Ovary (tissue), 9 donors: ENCODE measurements around the gene UBQLNL. TPM values are rescaled to one million over a fixed set of nuclear protein-coding genes. Genes with fewer than 3 reads are reported as not detected.

Source experiments
- DNase-seq, 5 donors: peaks; one replicate each; pipeline ENCODE4 v3.0.0-alpha.2; 2019 to 2020
- H3K27ac ChIP-seq, 2 donors: fragments of 200-600 bp; one replicate each; pipeline versions ENCODE4 v1.5.1 to v1.8.0; 2019 to 2022
- H3K27me3 ChIP-seq: fragments of 200-600 bp; one replicate; pipeline ENCODE4 v1.8.0; 2022
- H3K36me3 ChIP-seq: fragments of 200-600 bp; sonication (generic); one replicate; pipeline ENCODE4 v1.5.1; 2019
- H3K4me1 ChIP-seq: one replicate; pipeline ENCODE4 v1.8.1; 2013; ENCODE audit warnings: mild to moderate bottlenecking, moderate library complexity; ENCODE audit not compliant: insufficient read depth
- H3K4me3 ChIP-seq: fragments of 200-600 bp; sonication (generic); one replicate; pipeline ENCODE4 v1.5.1; 2017
- H3K9me3 ChIP-seq, 2 donors: fragments of 200-600 bp in 1 of 2; sonication (generic) in 1 of 2; one replicate each; pipeline versions ENCODE4 v1.5.1 to v1.8.1; 2013 to 2019; ENCODE audit warnings: mild to moderate bottlenecking in 1 of 2, moderate library complexity in 1 of 2
- EP300 ChIP-seq: sonication (generic); formaldehyde crosslinking; IDR thresholded peaks from one replicate; pipeline ENCODE4 v1.6.1; 2017; ENCODE audit warnings: antibody characterized with exemption
- POLR2A ChIP-seq: fragments of 450-650 bp; IDR thresholded peaks from one replicate; pipeline ENCODE4 v1.6.1; 2017; ENCODE audit warnings: antibody characterized with exemption, mild to moderate bottlenecking, moderate library complexity
- WGBS, 3 donors: extraction: QIAGEN DNeasy Blood & Tissue Kit in 1 of 3; methylation state at CpG; one replicate each; pipeline versions ENCODE4 v1.1.5 to v1.1.7; 2013 to 2017; 5-methylcytosine and 5-hydroxymethylcytosine counted together
- intact Hi-C, 4 donors: fragments of 100-400 bp; cut with DNase I; formaldehyde crosslinking; loops; one replicate each; pipeline versions ENCODE4 v1.11.0 to v1.15.1; 2022 to 2023
- polyA plus RNA-seq, 2 donors: library from polyadenylated mRNA; stranded (reverse); fragments of 200-250 nt in 1 of 2; fragments of 350-450 nt in 1 of 2; fragmentation: Illumina TruSeq in 1 of 2; extraction: RNeasy Lipid Tissue Mini Kit (QIAGEN cat#74804) in 1 of 2; gene quantifications; one replicate each; pipeline ENCODE4 v1.2.3, GENCODE V29; 2013 to 2014
- total RNA-seq, 7 donors: library from RNA; depleted of rRNA in 2 of 7; stranded (reverse); fragments of >200 nt in 2 of 7; fragmentation: NEBNext Ultra II Directional in 3 of 7; extraction: Animal tissue kit (Norgen Biotek cat#: 25700) in 3 of 7; gene quantifications; one replicate each; pipeline versions ENCODE4 v1.1.0 to v1.2.4, GENCODE V29; 2016 to 2023
- TF ChIP-seq, protein P1 (sequence below), 3 donors: fragments of 450-650 bp in 2 of 3; fragments of 200-600 bp in 1 of 3; IDR thresholded peaks; one replicate each; pipeline versions ENCODE4 v1.5.1 to v1.8.0; 2016 to 2022; ENCODE audit warnings: antibody characterized with exemption in 3 of 3, mild to moderate bottlenecking in 1 of 3
- donor health status: DM: no; HTN: no; CAD: no; lungs with moderate emphysema.
- donor health status: DM: no; HTN: no; CAD: no.
- donor health status: Bipolar disorder and iron deficiency.
- donor health status: DM: yes; HTN: yes; CAD: no.
- donor health status: DM: no; HTN: no; CAD: no.
- donor health status: DM: yes; HTN: yes; CAD: no.

Gene UBQLNL
- total and polyA plus RNA-seq, 9 donors, result 0.50 to 3.0 (median 1.3) TPM

DNA sequence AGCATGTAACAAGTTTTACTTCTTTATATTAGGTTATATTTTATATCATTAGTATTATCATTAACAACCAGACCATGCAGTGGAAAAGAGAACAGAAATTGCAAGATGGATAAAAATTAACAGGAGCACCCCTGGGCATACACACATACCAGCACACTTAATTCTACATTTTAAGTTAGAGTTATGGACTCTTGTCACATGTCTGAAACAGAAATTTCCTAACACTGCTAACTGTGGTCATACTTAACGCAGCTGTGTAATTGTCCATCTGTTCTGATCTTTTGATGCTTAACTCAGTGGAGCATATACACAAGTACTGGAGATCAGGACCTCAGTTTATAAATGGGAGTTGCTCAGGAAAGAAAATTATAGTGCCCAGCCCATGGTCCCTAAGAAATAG is 31.5 kb upstream of the UBQLNL start:
- no peak overlapping the region for H3K27ac ChIP-seq
- no peaks in the 10 kb centered on the region for H3K9me3 ChIP-seq
- H3K4me3 ChIP-seq, result no peak overlapping the region
- intact Hi-C loops, result no loop called here
- 92 to 100% (median 97%) methylated on average over 1 of the region's 1 CpG for WGBS, 3 donors
- TF ChIP-seq EP300 (no peak), POLR2A (no peak)
- TF ChIP-seq, protein P1, sequence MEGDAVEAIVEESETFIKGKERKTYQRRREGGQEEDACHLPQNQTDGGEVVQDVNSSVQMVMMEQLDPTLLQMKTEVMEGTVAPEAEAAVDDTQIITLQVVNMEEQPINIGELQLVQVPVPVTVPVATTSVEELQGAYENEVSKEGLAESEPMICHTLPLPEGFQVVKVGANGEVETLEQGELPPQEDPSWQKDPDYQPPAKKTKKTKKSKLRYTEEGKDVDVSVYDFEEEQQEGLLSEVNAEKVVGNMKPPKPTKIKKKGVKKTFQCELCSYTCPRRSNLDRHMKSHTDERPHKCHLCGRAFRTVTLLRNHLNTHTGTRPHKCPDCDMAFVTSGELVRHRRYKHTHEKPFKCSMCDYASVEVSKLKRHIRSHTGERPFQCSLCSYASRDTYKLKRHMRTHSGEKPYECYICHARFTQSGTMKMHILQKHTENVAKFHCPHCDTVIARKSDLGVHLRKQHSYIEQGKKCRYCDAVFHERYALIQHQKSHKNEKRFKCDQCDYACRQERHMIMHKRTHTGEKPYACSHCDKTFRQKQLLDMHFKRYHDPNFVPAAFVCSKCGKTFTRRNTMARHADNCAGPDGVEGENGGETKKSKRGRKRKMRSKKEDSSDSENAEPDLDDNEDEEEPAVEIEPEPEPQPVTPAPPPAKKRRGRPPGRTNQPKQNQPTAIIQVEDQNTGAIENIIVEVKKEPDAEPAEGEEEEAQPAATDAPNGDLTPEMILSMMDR (IDR thresholded peaks at IDR 0.05), result no peak
- H3K4me1 ChIP-seq, result no peaks in the 10 kb centered on the region
- H3K36me3 ChIP-seq, result no peaks in the 10 kb centered on the region
- DNase-seq, result no peak
- H3K27me3 ChIP-seq, result no peaks in the 10 kb centered on the region

DNA sequence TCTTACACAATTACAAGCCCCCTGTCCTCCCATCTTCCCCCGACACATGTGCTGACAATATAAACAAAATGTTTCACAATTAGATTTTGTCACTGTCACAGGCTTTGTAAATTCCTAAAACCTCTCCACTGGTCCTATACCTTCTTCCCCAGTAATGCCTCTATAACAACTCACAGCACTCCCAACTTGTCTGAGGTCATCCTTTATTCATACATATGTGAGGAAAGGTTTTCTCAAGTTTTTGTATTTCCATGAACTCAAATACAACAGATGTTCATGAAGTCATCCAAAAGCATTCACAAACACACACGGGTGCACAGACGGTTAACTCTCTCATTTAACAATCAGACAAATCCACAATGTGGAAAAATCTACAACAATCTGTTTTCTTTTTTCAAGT is 30.0 kb upstream of the UBQLNL start:
- DNase-seq, result no peak
- Histone ChIP-seq H3K27me3 (no peaks in the 10 kb centered on the region), H3K4me1 (no peaks in the 10 kb centered on the region), H3K9me3 (no peaks in the 10 kb centered on the region), H3K36me3 (no peaks in the 10 kb centered on the region), H3K27ac (no peak overlapping the region), H3K4me3 (no peak overlapping the region)
- intact Hi-C loops, result no loop called here
- 69 to 84% (median 73%) methylated on average over 3 of the region's 3 CpGs for WGBS, 3 donors
- TF ChIP-seq EP300 (no peak), POLR2A (no peak)
- TF ChIP-seq, protein P1 (IDR thresholded peaks at IDR 0.05), result no peak

DNA sequence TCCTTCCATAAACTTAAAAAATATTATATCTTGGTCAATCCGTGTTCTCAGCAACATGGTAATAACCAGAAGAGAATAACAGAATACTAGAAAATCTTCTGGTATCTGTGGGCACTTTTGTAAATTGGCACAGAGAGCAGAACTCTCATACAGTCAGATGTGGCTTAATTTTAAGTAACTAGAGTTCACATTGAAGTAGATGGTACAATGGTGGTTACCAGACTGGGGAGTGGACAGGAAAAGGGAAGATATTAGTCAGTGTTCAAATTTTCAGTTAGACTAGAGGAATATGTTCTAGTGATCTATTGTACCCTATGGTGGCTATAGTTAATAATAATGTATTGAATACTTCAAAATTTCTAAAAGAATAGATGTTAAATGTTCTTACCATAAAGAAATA is 24.9 kb upstream of the UBQLNL start:
- 23 to 38% (median 31%) methylated on average over 1 of the region's 1 CpG for WGBS, 3 donors
- no peaks in the 10 kb centered on the region for H3K9me3 ChIP-seq
- no peak overlapping the region for H3K27ac ChIP-seq
- H3K4me3 ChIP-seq, result no peak overlapping the region
- intact Hi-C loops, result no loop called here
- no peak for DNase-seq
- H3K36me3 ChIP-seq, result no peaks in the 10 kb centered on the region
- no peaks in the 10 kb centered on the region for H3K4me1 ChIP-seq
- no peaks in the 10 kb centered on the region for H3K27me3 ChIP-seq
- TF ChIP-seq POLR2A (no peak), EP300 (no peak)
- TF ChIP-seq, protein P1 (IDR thresholded peaks at IDR 0.05), result no peak

DNA sequence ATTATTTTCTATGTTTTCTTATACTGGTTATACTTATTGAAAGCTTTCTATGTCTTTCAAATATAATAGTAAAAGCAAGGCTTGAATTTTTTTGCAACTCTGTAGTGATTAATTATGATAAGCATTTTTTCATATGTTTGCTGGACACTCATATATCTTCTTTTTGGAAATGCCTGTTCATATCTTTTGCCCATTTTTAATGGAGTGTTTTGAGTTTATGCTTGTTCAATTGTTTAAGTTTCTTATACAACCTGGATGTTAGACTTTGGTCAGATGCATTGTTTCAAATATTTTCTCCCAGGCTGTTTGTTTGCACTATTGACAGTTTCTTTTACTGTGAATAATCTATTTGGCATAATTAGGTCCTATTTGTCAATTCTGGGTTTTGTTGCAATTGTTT is 20.0 kb upstream of the UBQLNL start:
- Histone ChIP-seq H3K9me3 (no peaks in the 10 kb centered on the region), H3K4me3 (no peak overlapping the region), H3K4me1 (peaks cover under 1% of the 10 kb centered on the region), H3K27ac (no peak overlapping the region), H3K36me3 (no peaks in the 10 kb centered on the region), H3K27me3 (no peaks in the 10 kb centered on the region)
- intact Hi-C loops, result no loop called here
- no peak for DNase-seq
- TF ChIP-seq, protein P1 (IDR thresholded peaks at IDR 0.05), result no peak
- TF ChIP-seq EP300 (no peak), POLR2A (no peak)

DNA sequence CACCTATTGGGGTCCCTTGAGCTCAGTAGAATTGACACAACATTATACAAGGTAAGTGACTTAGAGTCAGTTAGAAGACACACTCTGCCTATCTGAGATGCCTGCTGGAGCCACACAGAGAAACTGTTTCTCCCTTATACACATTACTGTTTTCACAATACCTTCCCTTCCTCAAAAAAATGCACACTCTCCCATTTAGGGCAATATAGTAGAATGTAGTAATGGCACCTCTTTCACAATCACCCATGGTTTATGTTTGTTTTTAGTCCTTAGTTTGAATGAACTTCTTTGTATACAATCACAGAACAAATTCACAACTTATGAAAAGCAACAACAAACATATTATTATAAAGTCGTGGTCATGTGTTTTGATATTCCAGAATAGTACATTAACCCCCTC is 17.5 kb upstream of the UBQLNL start:
- no peaks in the 10 kb centered on the region for H3K36me3 ChIP-seq
- no peak for TF ChIP-seq POLR2A
- TF ChIP-seq, protein P1 (IDR thresholded peaks at IDR 0.05), result no peak
- TF ChIP-seq EP300, result no peak
- H3K27ac ChIP-seq, result no peak overlapping the region
- H3K27me3 ChIP-seq, result no peaks in the 10 kb centered on the region
- WGBS, 3 donors, result 20 to 36% (median 22%) methylated on average over 1 of the region's 1 CpG
- intact Hi-C loops, result no loop called here
- no peak overlapping the region for H3K4me3 ChIP-seq
- DNase-seq, result no peak
- H3K4me1 ChIP-seq, result peaks cover 5% of the 10 kb centered on the region
- H3K9me3 ChIP-seq, result no peaks in the 10 kb centered on the region
